ENCODE data around the gene WBP4. TPM values are rescaled to one million over a fixed set of nuclear protein-coding genes. Genes with fewer than 3 reads are reported as not detected.
A peak's percentile ranks its signal among the peaks of the same experiment; 100 is the strongest.

The WBP4 gene, protein sequence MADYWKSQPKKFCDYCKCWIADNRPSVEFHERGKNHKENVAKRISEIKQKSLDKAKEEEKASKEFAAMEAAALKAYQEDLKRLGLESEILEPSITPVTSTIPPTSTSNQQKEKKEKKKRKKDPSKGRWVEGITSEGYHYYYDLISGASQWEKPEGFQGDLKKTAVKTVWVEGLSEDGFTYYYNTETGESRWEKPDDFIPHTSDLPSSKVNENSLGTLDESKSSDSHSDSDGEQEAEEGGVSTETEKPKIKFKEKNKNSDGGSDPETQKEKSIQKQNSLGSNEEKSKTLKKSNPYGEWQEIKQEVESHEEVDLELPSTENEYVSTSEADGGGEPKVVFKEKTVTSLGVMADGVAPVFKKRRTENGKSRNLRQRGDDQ
- total RNA-seq (10 to 100 TPM; 12.4 to 24.6 (median 20.6) TPM), polyA plus RNA-seq (10 to 100 TPM; 19.5 to 29.9 TPM)
- long read RNA-seq, donor 1, transcript WBP4-201 (10 exons, 2,623 nt), result major isoform, 16 of 30 reads
- long read RNA-seq, donor 1, partial matches to known transcripts, result 14 of 30 reads
- long read RNA-seq, donor 1, other reads (novel, unspliced or antisense), result 0 of 30 reads
- long read RNA-seq, donor 2, transcript WBP4-201 (10 exons, 2,623 nt), result major isoform, 6 of 32 reads
- long read RNA-seq, donor 2, partial matches to known transcripts, result 24 of 32 reads
- long read RNA-seq, donor 2, other reads (novel, unspliced or antisense), result 2 of 32 reads
- long read RNA-seq, donor 3, transcript WBP4-201 (10 exons, 2,623 nt), result major isoform, 18 of 36 reads
- long read RNA-seq, donor 3, partial matches to known transcripts, result 16 of 36 reads
- long read RNA-seq, donor 3, other reads (novel, unspliced or antisense), result 2 of 36 reads

DNA sequence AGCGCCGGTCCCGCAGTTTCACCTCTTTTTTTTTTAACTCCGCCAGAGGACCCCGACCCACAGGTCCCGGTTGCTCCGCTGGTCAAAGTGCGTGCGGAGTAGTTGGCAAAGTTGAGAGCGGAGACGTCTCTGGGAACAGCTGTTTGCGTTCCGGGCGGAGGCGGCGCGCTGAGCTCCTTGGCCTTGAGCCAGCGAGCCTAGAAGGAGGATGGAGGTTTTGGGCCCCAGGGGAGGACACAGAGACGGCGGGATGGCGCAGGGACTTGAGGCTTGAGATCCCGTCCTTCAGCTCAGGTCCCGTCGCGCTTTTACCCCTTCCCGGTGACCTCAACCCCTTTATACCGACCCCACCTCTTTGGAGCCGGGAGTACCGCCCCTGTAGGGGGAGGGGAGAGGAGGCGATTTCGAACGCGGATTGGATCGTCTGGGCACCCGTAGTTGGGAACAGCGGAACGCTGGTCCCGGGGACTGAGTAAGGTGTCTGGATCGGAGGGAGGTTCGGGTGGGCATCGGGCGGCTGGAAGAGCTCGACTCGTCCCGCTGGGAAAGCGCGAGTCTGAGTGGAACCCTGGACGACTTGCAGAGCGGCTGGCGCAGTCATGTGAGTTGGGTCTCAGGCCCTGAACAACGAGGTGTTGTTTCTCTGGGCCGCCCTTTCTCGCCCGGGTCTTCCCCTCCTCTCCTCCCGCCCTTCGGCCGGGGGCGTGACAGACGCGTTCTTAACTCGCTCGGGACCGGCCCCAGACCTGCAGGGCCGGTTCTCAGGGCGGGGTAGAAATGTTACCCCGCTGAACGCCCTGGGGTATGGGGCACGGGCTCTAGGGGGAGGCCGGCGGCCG, at the start of gene WBP4:
Gene WBP4, plus strand, starts transcription at position 435 of the 839 bp plus-strand sequence. Its CDS starts 165 bp downstream, at position 600.
- peak; percentile 78 to 88 (median 84) for ATAC-seq
- intact Hi-C loops (cut with DNase I), result loop anchor here in 9 of 10 donors (2.0 to 10.0 kb wide), 15 partner anchors 71 to 984 kb away; partner anchors contain the start of genes MRPS31 (in 4 of the 9), SLC25A15 (in 3 of the 9), KBTBD6 (in 2 of the 9) and DGKH (in 1 of the 9)
- peak in 1 of 2 donors; percentile 58 for TF ChIP-seq POLR2A (IDR thresholded peaks at IDR 0.05)
- TF ChIP-seq, protein P1, sequence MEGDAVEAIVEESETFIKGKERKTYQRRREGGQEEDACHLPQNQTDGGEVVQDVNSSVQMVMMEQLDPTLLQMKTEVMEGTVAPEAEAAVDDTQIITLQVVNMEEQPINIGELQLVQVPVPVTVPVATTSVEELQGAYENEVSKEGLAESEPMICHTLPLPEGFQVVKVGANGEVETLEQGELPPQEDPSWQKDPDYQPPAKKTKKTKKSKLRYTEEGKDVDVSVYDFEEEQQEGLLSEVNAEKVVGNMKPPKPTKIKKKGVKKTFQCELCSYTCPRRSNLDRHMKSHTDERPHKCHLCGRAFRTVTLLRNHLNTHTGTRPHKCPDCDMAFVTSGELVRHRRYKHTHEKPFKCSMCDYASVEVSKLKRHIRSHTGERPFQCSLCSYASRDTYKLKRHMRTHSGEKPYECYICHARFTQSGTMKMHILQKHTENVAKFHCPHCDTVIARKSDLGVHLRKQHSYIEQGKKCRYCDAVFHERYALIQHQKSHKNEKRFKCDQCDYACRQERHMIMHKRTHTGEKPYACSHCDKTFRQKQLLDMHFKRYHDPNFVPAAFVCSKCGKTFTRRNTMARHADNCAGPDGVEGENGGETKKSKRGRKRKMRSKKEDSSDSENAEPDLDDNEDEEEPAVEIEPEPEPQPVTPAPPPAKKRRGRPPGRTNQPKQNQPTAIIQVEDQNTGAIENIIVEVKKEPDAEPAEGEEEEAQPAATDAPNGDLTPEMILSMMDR (IDR thresholded peaks at IDR 0.05), result peak in 6 of 12 donors; percentile 10 to 45 (median 30)

DNA sequence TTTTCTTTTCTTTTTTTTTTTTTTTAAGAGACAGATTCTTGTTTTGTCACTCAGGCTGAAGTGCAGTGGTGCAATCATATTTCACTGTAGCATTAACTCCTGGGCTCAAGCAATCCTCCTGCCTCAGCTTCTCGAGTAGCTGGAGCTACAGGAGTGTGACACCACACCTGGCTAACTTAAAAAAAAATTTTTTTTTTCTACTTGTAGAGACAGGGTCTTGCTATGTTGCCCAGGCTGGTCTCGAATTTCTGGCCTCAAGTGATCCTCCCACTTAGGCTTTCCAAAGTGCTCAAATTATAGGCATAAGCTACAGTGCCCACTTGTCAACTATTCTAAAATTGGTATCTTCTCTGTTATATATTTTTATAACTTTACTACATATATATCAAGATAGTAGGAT, 48.8 kb upstream of the WBP4 start:
- H3K4me3 ChIP-seq, result no peak overlapping the region
- TF ChIP-seq, protein P1 (IDR thresholded peaks at IDR 0.05), result no peak
- TF ChIP-seq POLR2A (IDR thresholded peaks at IDR 0.05), result no peak
- H3K4me1 ChIP-seq, result peaks cover 0 to 79% (median 14%) of the 10 kb centered on the region in 12 donors
- intact Hi-C loops (cut with DNase I), result no loop called here
- no peaks in the 10 kb centered on the region for H3K9me3 ChIP-seq
- peaks cover 0 to 3% (median 0%) of the 10 kb centered on the region in 9 donors for H3K36me3 ChIP-seq
- DNase-seq, result no peak
- WGBS, 4 donors, result 66 to 95% (median 80%) methylated on average over 2 of the region's 2 CpGs
- no peaks in the 10 kb centered on the region for H3K27me3 ChIP-seq
- no peak for ATAC-seq
- H3K27ac ChIP-seq, result no peak overlapping the region

More for the DNA sequence above, at the start of gene WBP4:
- H3K4me3 ChIP-seq, result peak within 1 kb of the TSS; percentile 54 to 90 (median 79)
- H3K27me3 ChIP-seq, result no peaks in the 10 kb centered on the region
- DNase-seq, result peak; percentile 95 to 96 (median 96)
- H3K27ac ChIP-seq, result peak within 1 kb of the TSS; percentile 92 to 100 (median 98)
- WGBS, 4 donors, result 0 to 1% (median 0%) methylated on average over 43 to 71 of the region's 71 CpGs
- H3K36me3 ChIP-seq, result peaks cover 0 to 35% (median 20%) of the 10 kb centered on the region in 9 donors
- H3K4me1 ChIP-seq, result peaks cover 6 to 71% (median 60%) of the 10 kb centered on the region in 12 donors
- H3K9me3 ChIP-seq, result no peaks in the 10 kb centered on the region

DNA sequence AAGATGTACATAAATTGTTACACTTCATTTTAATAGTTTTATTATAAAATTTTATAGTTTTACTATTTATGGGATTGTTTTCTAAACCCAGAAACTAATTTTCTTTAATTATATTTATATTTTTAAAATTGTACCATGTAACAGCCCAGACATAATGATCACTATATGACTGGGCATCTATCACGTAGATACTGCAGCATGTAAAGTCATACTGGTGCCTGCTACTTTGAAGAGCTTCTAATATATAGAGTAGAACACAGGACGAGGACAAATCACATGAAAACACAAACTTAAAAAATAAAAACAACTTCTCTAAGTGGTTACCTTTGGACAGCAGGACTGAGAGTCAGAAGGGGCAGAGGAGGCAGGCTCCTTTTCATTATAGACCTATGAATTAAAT, 47.5 kb upstream of the WBP4 start:
- no peaks in the 10 kb centered on the region for H3K27me3 ChIP-seq
- WGBS, 4 donors, result 83 to 89% (median 87%) methylated on average over 2 of the region's 2 CpGs
- TF ChIP-seq, protein P1 (IDR thresholded peaks at IDR 0.05), result no peak
- no peak for TF ChIP-seq POLR2A (IDR thresholded peaks at IDR 0.05)
- peaks cover 0 to 3% (median 0%) of the 10 kb centered on the region in 9 donors for H3K36me3 ChIP-seq
- H3K27ac ChIP-seq, result peak overlapping the region in 1 of 12 donors; percentile 24
- DNase-seq (no peak), ATAC-seq (no peak)
- no peak overlapping the region for H3K4me3 ChIP-seq
- peaks cover 0 to 71% (median 21%) of the 10 kb centered on the region in 12 donors for H3K4me1 ChIP-seq
- intact Hi-C loops (cut with DNase I), result no loop called here
- no peaks in the 10 kb centered on the region for H3K9me3 ChIP-seq

All from heart left ventricle (tissue), 16 donors.